GM12864 (cell line): ENCODE measurements around the gene PGAM2.

Experiments
- DNase-seq: peaks from one replicate; pipeline ENCODE4 v3.0.0-alpha.2; 2011; ENCODE audit warnings: low read depth
- H3K4me3 ChIP-seq: 2 replicates; pipeline ENCODE4 v1.5.1; 2011; ENCODE audit warnings: mild to moderate bottlenecking, low read depth, low read length, control low read depth
- TF ChIP-seq, protein P1 (sequence below): IDR thresholded peaks from 2 replicates; pipeline ENCODE4 v1.5.1; 2011; ENCODE audit warnings: low read depth, mild to moderate bottlenecking, moderate library complexity, low read length, control low read depth, inconsistent platforms; ENCODE audit errors: missing control alignments

The PGAM2 gene

DNA sequence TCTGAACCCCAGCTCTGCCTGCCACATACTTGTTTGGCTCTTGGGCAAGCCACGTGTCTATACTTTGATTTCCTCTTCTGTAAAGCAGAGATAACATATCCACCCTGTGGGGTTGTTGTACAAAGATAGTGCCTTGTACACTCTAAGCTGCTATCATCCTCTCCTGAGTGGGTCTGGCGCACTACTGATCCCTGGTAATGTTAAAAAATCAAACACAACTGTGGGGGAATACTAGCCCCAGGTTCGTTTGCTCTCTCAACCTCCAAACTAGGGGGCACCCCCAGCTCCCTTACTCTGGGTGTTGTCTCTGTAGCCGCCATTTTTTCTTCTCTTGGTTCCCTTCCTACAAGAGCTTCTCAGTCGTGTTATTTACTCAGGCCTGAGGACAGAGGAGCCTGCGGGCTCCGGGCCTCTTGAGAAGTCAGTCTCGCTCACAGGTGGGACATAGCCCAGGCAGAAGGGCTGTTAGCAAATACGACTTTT, 15.9 kb upstream of the PGAM2 start:
- DNase-seq = no peak
- H3K4me3 ChIP-seq = peak overlapping the region; percentile 71

GRCh38 chr7:44080686-44081265, 15.4 kb upstream of the PGAM2 start:
- H3K4me3 ChIP-seq = peak overlapping the region; percentile 71
- no peak for DNase-seq
- TF ChIP-seq, protein P1, sequence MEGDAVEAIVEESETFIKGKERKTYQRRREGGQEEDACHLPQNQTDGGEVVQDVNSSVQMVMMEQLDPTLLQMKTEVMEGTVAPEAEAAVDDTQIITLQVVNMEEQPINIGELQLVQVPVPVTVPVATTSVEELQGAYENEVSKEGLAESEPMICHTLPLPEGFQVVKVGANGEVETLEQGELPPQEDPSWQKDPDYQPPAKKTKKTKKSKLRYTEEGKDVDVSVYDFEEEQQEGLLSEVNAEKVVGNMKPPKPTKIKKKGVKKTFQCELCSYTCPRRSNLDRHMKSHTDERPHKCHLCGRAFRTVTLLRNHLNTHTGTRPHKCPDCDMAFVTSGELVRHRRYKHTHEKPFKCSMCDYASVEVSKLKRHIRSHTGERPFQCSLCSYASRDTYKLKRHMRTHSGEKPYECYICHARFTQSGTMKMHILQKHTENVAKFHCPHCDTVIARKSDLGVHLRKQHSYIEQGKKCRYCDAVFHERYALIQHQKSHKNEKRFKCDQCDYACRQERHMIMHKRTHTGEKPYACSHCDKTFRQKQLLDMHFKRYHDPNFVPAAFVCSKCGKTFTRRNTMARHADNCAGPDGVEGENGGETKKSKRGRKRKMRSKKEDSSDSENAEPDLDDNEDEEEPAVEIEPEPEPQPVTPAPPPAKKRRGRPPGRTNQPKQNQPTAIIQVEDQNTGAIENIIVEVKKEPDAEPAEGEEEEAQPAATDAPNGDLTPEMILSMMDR = no peak

More for the DNA sequence above, 15.9 kb upstream of the PGAM2 start:
- TF ChIP-seq, protein P1 = no peak

DNA sequence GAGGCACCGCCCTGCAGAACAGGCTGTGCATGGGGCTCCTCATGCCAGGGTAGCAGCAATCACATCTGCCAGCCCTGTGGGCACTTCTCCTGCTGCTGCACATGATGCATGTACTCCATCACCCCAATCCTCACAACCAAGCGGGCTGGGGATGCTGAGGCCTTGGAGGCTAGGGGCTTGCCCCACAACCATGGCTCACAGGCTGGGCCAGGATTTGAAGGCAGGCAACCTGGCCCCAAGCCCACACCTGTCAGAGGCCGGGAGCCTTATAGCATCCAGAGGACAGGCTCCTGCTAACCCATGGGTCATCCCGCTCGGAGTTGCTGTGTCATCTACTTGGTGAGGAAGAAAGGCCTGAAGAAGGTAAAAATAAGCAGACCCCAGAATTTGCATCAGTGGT, 14.8 kb upstream of the PGAM2 start:
- H3K4me3 ChIP-seq = no peak overlapping the region
- no peak for DNase-seq
- TF ChIP-seq, protein P1 = no peak

GRCh38 chr7:44079331-44080021, 14.1 kb upstream of the PGAM2 start:
- DNase-seq = no peak
- TF ChIP-seq, protein P1 = no peak
- no peak overlapping the region for H3K4me3 ChIP-seq

- DNase-seq = no peak
- TF ChIP-seq, protein P1 = no peak
- no peak overlapping the region for H3K4me3 ChIP-seq
Measured at GRCh38 chr7:44078521-44078920, 13.2 kb upstream of the PGAM2 start.

DNA sequence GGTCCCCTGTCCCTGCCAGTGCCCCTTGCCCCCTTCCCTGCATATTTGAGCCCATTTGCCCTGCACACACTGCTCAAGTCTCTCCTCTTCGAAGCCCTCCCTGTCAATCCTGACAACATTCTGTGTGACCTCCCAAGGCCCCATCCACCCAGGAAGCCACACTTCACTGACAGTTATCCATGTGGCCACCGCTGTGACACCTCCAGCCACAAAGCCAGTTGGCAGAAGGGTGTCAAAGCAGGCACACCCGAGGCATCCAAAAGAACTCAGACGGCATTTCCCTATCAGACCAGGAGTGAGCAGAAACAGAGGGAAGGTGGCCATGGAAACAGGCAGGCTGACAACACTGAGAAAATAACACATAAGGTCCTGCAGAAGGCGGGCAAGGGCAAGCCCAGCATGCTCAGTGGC, 12.3 kb upstream of the PGAM2 start:
- TF ChIP-seq, protein P1 = no peak
- no peak for DNase-seq
- no peak overlapping the region for H3K4me3 ChIP-seq
